HCT116 (cell line): ENCODE data around the gene CHST15. TPM values are rescaled to one million over a fixed set of nuclear protein-coding genes. Genes with fewer than 3 reads are reported as not detected.

Source experiments
- ATAC-seq: fragments of 200-7000 bp; cut with Tn5 transposase; 2 replicates; pipeline ENCODE4 v1.9.1; 2020; ENCODE audit warnings: mild to moderate bottlenecking, moderate library complexity
- BruUV-seq: library from RNA; stranded (reverse); fragments of 400-500 nt; replicated peaks from 2 replicates; lab custom pipeline; 2021; lab: Mats Ljungman, UMichigan
- CTCF ChIA-PET: fragments of 300-600 bp; sonication (Branson Sonifier 250); formaldehyde crosslinking; loops from one replicate; lab custom pipeline; 2021; ENCODE audit warnings: antibody characterized with exemption; lab: Charles Lee
- POLR2A ChIA-PET: fragments of 300-600, 350-600 bp; sonication (Branson Sonifier 250); formaldehyde crosslinking; loops from one replicate; lab custom pipeline; 2021; ENCODE audit warnings: antibody characterized with exemption; lab: Charles Lee
- RAD21 ChIA-PET, 2 experiments: fragments of 300-600 bp; sonication (Branson Sonifier 250); formaldehyde crosslinking; loops; one replicate each; lab custom pipeline; 2023; ENCODE audit warnings: low total read pairs in 2 of 2; ENCODE audit not compliant: uncharacterized antibody in 2 of 2, unreplicated experiment in 2 of 2, low non-redundant PET in 1 of 2; lab: Charles Lee
- DNase-seq: peaks from one replicate; pipeline ENCODE4 v3.0.0-alpha.2; 2010; ENCODE audit warnings: low read depth, low spot score
- H2AFZ ChIP-seq: fragments of 200-600 bp; shearing (Covaris generic), sonication (generic); 2 replicates; pipeline ENCODE4 v1.6.1; 2017; ENCODE audit warnings: low read depth, mixed run types, mixed read lengths, antibody characterized with exemption, low read length; ENCODE audit not compliant: poor library complexity, severe bottlenecking
- H3K27ac ChIP-seq: 2 replicates; pipeline ENCODE4 v1.5.1; 2012; ENCODE audit warnings: low read depth, low read length
- H3K27me3 ChIP-seq: fragments of 200-600 bp; sonication (generic); 2 replicates; pipeline ENCODE4 v1.6.1; 2016; ENCODE audit warnings: mixed run types, low read length, mixed read lengths; ENCODE audit not compliant: insufficient read depth
- H3K36me3 ChIP-seq, 2 experiments: fragments of 200-500 bp in 1 of 2; fragments of 200-600 bp in 1 of 2; sonication (Bioruptor generic) in 1 of 2; sonication (generic) in 1 of 2; 2 replicates each; pipeline versions ENCODE4 v1.5.1 to v1.6.1; 2014 to 2016; ENCODE audit warnings: low read length in 2 of 2, inconsistent platforms in 1 of 2, mixed read lengths in 1 of 2, mixed run types in 1 of 2; ENCODE audit not compliant: insufficient read depth in 2 of 2, control insufficient read depth in 1 of 2
- H3K4me1 ChIP-seq, 2 experiments: fragments of 200-600 bp in 1 of 2; sonication (generic) in 1 of 2; 2 replicates each; pipeline versions ENCODE4 v1.5.1 to v1.6.1; 2012 to 2017; ENCODE audit warnings: low read length in 2 of 2, inconsistent platforms in 1 of 2, mild to moderate bottlenecking in 1 of 2, mixed read lengths in 1 of 2, mixed run types in 1 of 2, moderate library complexity in 1 of 2; ENCODE audit not compliant: insufficient read depth in 2 of 2, control insufficient read depth in 1 of 2
- H3K4me2 ChIP-seq: fragments of 200-600 bp; sonication (generic); 2 replicates; pipeline ENCODE4 v1.6.1; 2017; ENCODE audit warnings: mixed run types, low read length, mixed read lengths
- H3K4me3 ChIP-seq, 2 experiments: fragments of 200-600 bp in 1 of 2; sonication (generic) in 1 of 2; replicated peaks in 1 of 2; 2 replicates each; pipeline ENCODE4 v1.5.1; 2011 to 2016; ENCODE audit warnings: low read length in 2 of 2, control low read depth in 1 of 2, low read depth in 1 of 2, mild to moderate bottlenecking in 1 of 2, mixed read lengths in 1 of 2, mixed run types in 1 of 2
- H3K79me2 ChIP-seq: fragments of 200-600 bp; sonication (generic); 2 replicates; pipeline ENCODE4 v1.6.1; 2017; ENCODE audit warnings: mild to moderate bottlenecking, mixed run types, low read length, moderate library complexity, mixed read lengths; ENCODE audit not compliant: insufficient read depth
- H3K9ac ChIP-seq: fragments of 200-600 bp; sonication (generic); 2 replicates; pipeline ENCODE4 v1.6.1; 2016; ENCODE audit warnings: low read length, mixed read lengths
- H3K9me2 ChIP-seq: fragments of 200-600 bp; sonication (generic), shearing (Covaris generic); 2 replicates; pipeline ENCODE4 v1.6.1; 2017; ENCODE audit warnings: mixed run types, mild to moderate bottlenecking, moderate library complexity; ENCODE audit not compliant: insufficient read depth
- H3K9me3 ChIP-seq, 2 experiments: fragments of 200-500 bp in 1 of 2; fragments of 200-600 bp in 1 of 2; sonication (Bioruptor generic) in 1 of 2; sonication (generic) in 1 of 2; 2 replicates each; pipeline ENCODE4 v1.6.1; 2014 to 2017; ENCODE audit warnings: low read length in 2 of 2, mixed read lengths in 2 of 2, inconsistent platforms in 1 of 2, low read depth in 1 of 2, mild to moderate bottlenecking in 1 of 2, mixed run types in 1 of 2, moderate library complexity in 1 of 2; ENCODE audit not compliant: control insufficient read depth in 1 of 2, insufficient read depth in 1 of 2
- H4K20me1 ChIP-seq: fragments of 200-600 bp; sonication (generic), shearing (Covaris generic); 2 replicates; pipeline ENCODE4 v1.6.1; 2017; ENCODE audit warnings: mixed run types, mild to moderate bottlenecking, moderate library complexity; ENCODE audit not compliant: insufficient read depth
- CEBPB ChIP-seq: IDR thresholded peaks from 2 replicates; pipeline ENCODE4 v1.6.1; 2012; ENCODE audit warnings: low read depth
- ELF1 ChIP-seq: IDR thresholded peaks from 2 replicates; pipeline ENCODE4 v1.6.1; 2012; ENCODE audit warnings: low read depth, borderline replicate concordance
- EZH2 ChIP-seq: fragments of 200-600 bp; sonication (generic); IDR thresholded peaks from 2 replicates; pipeline ENCODE4 v1.6.1; 2017; ENCODE audit warnings: antibody characterized with exemption, mixed run types
- FOSL1 ChIP-seq: IDR thresholded peaks from 2 replicates; pipeline ENCODE4 v1.6.1; 2012; ENCODE audit warnings: low read depth
- JUND ChIP-seq: IDR thresholded peaks from 2 replicates; pipeline ENCODE4 v1.6.1; 2012
- POLR2A ChIP-seq: IDR thresholded peaks from 2 replicates; pipeline ENCODE4 v1.7.0; 2011; ENCODE audit warnings: borderline replicate concordance; ENCODE audit not compliant: insufficient read depth, insufficient read length; ENCODE audit errors: extremely low read depth
- SIN3A ChIP-seq: IDR thresholded peaks from 2 replicates; pipeline ENCODE4 v1.6.1; 2012; ENCODE audit warnings: low read depth
- SP1 ChIP-seq: IDR thresholded peaks from 2 replicates; pipeline ENCODE4 v1.6.1; 2012; ENCODE audit warnings: low read depth
- SRF ChIP-seq: IDR thresholded peaks from 2 replicates; pipeline ENCODE4 v1.6.1; 2012; ENCODE audit warnings: low read depth
- TCF7L2 ChIP-seq: IDR thresholded peaks from 2 replicates; pipeline ENCODE4 v1.7.0; 2011; ENCODE audit warnings: borderline replicate concordance, inconsistent platforms; ENCODE audit not compliant: insufficient read depth, insufficient read length; ENCODE audit errors: extremely low read depth
- YY1 ChIP-seq: IDR thresholded peaks from 2 replicates; pipeline ENCODE4 v1.6.1; 2011; ENCODE audit warnings: low read length, low read depth, moderate library complexity, mild to moderate bottlenecking; ENCODE audit not compliant: insufficient replicate concordance; ENCODE audit errors: extremely low read depth
- ZFX ChIP-seq: fragments of 450-650 bp; IDR thresholded peaks from 2 replicates; pipeline ENCODE4 v1.6.1; 2017
- intact Hi-C: fragments of 100-400 bp; cut with micrococcal nuclease; formaldehyde crosslinking; loops from 2 replicates; pipeline ENCODE4 v1.10.0; 2022
- total RNA-seq: library from RNA; stranded (reverse); gene quantifications from one replicate; pipeline ENCODE4 v1.2.1, GENCODE V29; 2021; ENCODE audit not compliant: unreplicated experiment
- TF ChIP-seq, protein P1 (sequence below): IDR thresholded peaks from 2 replicates; pipeline ENCODE4 v1.6.1; 2012
- TF ChIP-seq, protein P2 (sequence below): IDR thresholded peaks from 2 replicates; pipeline ENCODE4 v1.6.1; 2012; ENCODE audit warnings: low read depth
- TF ChIP-seq, protein P3 (sequence below): IDR thresholded peaks from 2 replicates; pipeline ENCODE4 v1.6.1; 2011; ENCODE audit warnings: mild to moderate bottlenecking, low read length, moderate library complexity; ENCODE audit not compliant: insufficient replicate concordance; ENCODE audit errors: extremely low read depth
- TF ChIP-seq, protein P4 (sequence below), 3 experiments: fragments of 200-600 bp in 1 of 3; sonication (generic) in 1 of 3; IDR thresholded peaks in 2 of 3; conservative IDR thresholded peaks in 1 of 3; 2 replicates each; pipeline ENCODE4 v1.5.1; 2012 to 2017; ENCODE audit warnings: low read depth in 2 of 3, low read length in 2 of 3, antibody characterized with exemption in 1 of 3, borderline replicate concordance in 1 of 3, control low read depth in 1 of 3, mild to moderate bottlenecking in 1 of 3, mixed read lengths in 1 of 3, mixed run types in 1 of 3, moderate library complexity in 1 of 3; ENCODE audit not compliant: insufficient read depth in 1 of 3

CHST15 gene
- total RNA-seq, 1 experiment from 2014 or later: 47.2 TPM

DNA sequence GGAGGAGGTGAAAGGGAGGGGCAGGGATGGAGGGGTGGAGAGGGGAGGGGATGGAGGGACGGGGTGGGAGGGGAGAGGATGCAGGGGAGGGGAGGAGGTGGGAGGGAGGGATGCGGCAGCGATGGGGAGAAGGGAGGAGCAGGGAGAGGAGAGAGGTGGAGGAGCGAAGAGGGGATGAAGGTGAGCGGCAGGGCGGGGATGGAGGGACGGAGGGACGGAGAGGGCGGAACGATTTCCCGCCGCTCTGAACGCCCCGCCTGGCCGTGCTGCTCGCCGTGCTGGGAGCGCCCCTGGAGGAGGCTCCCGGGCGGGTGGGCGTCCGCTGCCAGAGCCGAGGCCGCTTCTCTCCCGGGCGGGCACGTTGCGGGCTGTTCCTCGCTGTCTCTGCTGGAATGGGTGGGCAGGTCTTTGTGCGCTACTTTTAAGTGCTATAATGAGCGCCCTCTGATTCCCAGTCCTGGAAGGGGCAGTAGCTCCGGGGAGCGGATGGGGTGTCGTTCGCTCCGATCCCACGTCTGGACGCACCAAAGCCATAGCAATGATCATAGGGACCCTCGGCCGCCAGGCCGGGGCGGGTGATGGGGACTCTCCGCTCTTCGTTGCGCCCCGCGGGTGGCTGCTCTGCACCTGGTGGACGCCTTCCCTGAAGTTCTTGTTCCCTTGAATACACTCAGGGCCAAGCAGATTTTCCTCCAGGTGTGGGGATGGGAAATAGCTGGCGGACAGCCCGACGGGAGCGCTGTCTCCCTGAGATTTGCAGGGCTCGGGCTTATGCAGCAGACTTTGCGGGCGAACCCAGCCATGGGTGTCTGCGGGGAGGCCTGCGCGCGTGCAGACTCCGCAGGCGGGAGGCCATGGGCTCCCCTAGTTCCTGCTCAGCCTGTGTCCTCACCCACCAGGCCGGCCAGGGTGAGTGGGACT lies 120.7 kb downstream of the CHST15 start:
- Histone ChIP-seq H3K4me3 (no peak overlapping the region), H3K36me3 (no peaks in the 10 kb centered on the region), H3K9ac (no peak overlapping the region), H2AFZ (no peak overlapping the region), H4K20me1 (no peaks in the 10 kb centered on the region), H3K4me1 (peaks cover 17 to 31% of the 10 kb centered on the region in 2 experiments), H3K27ac (no peak overlapping the region), H3K79me2 (no peaks in the 10 kb centered on the region), H3K9me2 (no peaks in the 10 kb centered on the region), H3K4me2 (no peak overlapping the region), H3K27me3 (no peaks in the 10 kb centered on the region), H3K9me3 (no peaks in the 10 kb centered on the region)
- intact Hi-C loops: no loop called here
- DNase-seq (no peak), ATAC-seq (no peak)
- BruUV-seq: no TSS peak
- CTCF ChIA-PET: interaction anchor here (1.3 to 2.1 kb wide), 2 partner anchors 400 to 416 kb away, joined by 4 to 6 read pairs; no protein-coding TSS in a partner anchor
- RAD21 ChIA-PET: no interaction called here
- TF ChIP-seq FOSL1 (no peak), TCF7L2 (no peak), SIN3A (no peak), SRF (no peak), ELF1 (no peak), EZH2 (no peak), POLR2A (no peak), SP1 (no peak), YY1 (no peak), ZFX (no peak), CEBPB (no peak), JUND (no peak)
- TF ChIP-seq, protein P1, sequence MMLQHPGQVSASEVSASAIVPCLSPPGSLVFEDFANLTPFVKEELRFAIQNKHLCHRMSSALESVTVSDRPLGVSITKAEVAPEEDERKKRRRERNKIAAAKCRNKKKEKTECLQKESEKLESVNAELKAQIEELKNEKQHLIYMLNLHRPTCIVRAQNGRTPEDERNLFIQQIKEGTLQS: no peak
- TF ChIP-seq, protein P2, sequence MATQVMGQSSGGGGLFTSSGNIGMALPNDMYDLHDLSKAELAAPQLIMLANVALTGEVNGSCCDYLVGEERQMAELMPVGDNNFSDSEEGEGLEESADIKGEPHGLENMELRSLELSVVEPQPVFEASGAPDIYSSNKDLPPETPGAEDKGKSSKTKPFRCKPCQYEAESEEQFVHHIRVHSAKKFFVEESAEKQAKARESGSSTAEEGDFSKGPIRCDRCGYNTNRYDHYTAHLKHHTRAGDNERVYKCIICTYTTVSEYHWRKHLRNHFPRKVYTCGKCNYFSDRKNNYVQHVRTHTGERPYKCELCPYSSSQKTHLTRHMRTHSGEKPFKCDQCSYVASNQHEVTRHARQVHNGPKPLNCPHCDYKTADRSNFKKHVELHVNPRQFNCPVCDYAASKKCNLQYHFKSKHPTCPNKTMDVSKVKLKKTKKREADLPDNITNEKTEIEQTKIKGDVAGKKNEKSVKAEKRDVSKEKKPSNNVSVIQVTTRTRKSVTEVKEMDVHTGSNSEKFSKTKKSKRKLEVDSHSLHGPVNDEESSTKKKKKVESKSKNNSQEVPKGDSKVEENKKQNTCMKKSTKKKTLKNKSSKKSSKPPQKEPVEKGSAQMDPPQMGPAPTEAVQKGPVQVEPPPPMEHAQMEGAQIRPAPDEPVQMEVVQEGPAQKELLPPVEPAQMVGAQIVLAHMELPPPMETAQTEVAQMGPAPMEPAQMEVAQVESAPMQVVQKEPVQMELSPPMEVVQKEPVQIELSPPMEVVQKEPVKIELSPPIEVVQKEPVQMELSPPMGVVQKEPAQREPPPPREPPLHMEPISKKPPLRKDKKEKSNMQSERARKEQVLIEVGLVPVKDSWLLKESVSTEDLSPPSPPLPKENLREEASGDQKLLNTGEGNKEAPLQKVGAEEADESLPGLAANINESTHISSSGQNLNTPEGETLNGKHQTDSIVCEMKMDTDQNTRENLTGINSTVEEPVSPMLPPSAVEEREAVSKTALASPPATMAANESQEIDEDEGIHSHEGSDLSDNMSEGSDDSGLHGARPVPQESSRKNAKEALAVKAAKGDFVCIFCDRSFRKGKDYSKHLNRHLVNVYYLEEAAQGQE: no peak
- TF ChIP-seq, protein P3, sequence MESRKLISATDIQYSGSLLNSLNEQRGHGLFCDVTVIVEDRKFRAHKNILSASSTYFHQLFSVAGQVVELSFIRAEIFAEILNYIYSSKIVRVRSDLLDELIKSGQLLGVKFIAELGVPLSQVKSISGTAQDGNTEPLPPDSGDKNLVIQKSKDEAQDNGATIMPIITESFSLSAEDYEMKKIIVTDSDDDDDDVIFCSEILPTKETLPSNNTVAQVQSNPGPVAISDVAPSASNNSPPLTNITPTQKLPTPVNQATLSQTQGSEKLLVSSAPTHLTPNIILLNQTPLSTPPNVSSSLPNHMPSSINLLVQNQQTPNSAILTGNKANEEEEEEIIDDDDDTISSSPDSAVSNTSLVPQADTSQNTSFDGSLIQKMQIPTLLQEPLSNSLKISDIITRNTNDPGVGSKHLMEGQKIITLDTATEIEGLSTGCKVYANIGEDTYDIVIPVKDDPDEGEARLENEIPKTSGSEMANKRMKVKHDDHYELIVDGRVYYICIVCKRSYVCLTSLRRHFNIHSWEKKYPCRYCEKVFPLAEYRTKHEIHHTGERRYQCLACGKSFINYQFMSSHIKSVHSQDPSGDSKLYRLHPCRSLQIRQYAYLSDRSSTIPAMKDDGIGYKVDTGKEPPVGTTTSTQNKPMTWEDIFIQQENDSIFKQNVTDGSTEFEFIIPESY: no peak
- TF ChIP-seq, protein P4, sequence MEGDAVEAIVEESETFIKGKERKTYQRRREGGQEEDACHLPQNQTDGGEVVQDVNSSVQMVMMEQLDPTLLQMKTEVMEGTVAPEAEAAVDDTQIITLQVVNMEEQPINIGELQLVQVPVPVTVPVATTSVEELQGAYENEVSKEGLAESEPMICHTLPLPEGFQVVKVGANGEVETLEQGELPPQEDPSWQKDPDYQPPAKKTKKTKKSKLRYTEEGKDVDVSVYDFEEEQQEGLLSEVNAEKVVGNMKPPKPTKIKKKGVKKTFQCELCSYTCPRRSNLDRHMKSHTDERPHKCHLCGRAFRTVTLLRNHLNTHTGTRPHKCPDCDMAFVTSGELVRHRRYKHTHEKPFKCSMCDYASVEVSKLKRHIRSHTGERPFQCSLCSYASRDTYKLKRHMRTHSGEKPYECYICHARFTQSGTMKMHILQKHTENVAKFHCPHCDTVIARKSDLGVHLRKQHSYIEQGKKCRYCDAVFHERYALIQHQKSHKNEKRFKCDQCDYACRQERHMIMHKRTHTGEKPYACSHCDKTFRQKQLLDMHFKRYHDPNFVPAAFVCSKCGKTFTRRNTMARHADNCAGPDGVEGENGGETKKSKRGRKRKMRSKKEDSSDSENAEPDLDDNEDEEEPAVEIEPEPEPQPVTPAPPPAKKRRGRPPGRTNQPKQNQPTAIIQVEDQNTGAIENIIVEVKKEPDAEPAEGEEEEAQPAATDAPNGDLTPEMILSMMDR (IDR thresholded peaks at IDR 0.05 in 2 of 3, conservative IDR thresholded peaks at IDR 0.05 in 1 of 3; ENCODE audit: borderline replicate concordance in 1 of 3, insufficient read depth in 1 of 3, low read depth in 2 of 3, low read length in 2 of 3): no peak
- POLR2A ChIA-PET: no interaction called here
